DOHH2 (cell line): ENCODE data around the gene PRKAG3.

ENCODE experiments used
- H3F3A ChIP-seq: fragments of 200-600 bp; sonication (generic), shearing (Covaris generic); 2 replicates; pipeline ENCODE4 v1.6.0; 2016; ENCODE audit warnings: antibody characterized with exemption, mild to moderate bottlenecking; ENCODE audit not compliant: control insufficient read depth, insufficient read depth
- H3K27ac ChIP-seq: fragments of 200-600 bp; sonication (generic); 2 replicates; pipeline ENCODE4 v1.5.1; 2014; ENCODE audit warnings: low read depth, mild to moderate bottlenecking, low read length, moderate library complexity
- H3K27me3 ChIP-seq: fragments of 200-600 bp; sonication (generic); 2 replicates; pipeline ENCODE4 v1.6.1; 2014; ENCODE audit warnings: mild to moderate bottlenecking, low read length, mixed read lengths; ENCODE audit not compliant: control insufficient read depth
- H3K36me3 ChIP-seq: fragments of 200-600 bp; sonication (generic); 2 replicates; pipeline ENCODE4 v1.6.1; 2014; ENCODE audit warnings: mild to moderate bottlenecking, low read length, moderate library complexity, mixed read lengths; ENCODE audit not compliant: control insufficient read depth
- H3K4me1 ChIP-seq: fragments of 200-600 bp; sonication (generic); 2 replicates; pipeline ENCODE4 v1.6.1; 2014; ENCODE audit warnings: mild to moderate bottlenecking, low read length, mixed read lengths; ENCODE audit not compliant: control insufficient read depth
- H3K4me2 ChIP-seq: fragments of 200-600 bp; sonication (generic); 2 replicates; pipeline ENCODE4 v1.6.0; 2014; ENCODE audit warnings: mild to moderate bottlenecking, low read length, moderate library complexity
- H3K4me3 ChIP-seq: fragments of 200-600 bp; sonication (generic); 2 replicates; pipeline ENCODE4 v1.5.1; 2014; ENCODE audit warnings: mild to moderate bottlenecking, low read length, mixed read lengths
- H3K79me2 ChIP-seq: fragments of 200-600 bp; sonication (generic); 2 replicates; pipeline ENCODE4 v1.6.1; 2014; ENCODE audit warnings: mild to moderate bottlenecking, low read length, mixed read lengths; ENCODE audit not compliant: control insufficient read depth
- H3K9me2 ChIP-seq: fragments of 200-600 bp; sonication (generic); replicated peaks from 2 replicates; pipeline ENCODE4 v1.6.1; 2014; ENCODE audit warnings: mild to moderate bottlenecking, low read length, mixed read lengths; ENCODE audit not compliant: control insufficient read depth
- H3K9me3 ChIP-seq: fragments of 200-600 bp; sonication (generic); 2 replicates; pipeline ENCODE4 v1.6.1; 2014; ENCODE audit warnings: antibody characterized with exemption, low read length, mixed read lengths; ENCODE audit not compliant: control insufficient read depth, insufficient read depth
- H4K20me1 ChIP-seq: fragments of 200-600 bp; sonication (generic); 2 replicates; pipeline ENCODE4 v1.6.0; 2014; ENCODE audit warnings: low read depth, mild to moderate bottlenecking, antibody characterized with exemption, low read length, moderate library complexity; ENCODE audit not compliant: control insufficient read depth, insufficient read depth
- CTCF ChIP-seq: fragments of 200-600 bp; sonication (generic); IDR thresholded peaks from one replicate; pipeline ENCODE4 v1.5.1; 2014; ENCODE audit warnings: antibody characterized with exemption, mild to moderate bottlenecking, low read depth, low read length; ENCODE audit not compliant: poor library complexity, severe bottlenecking
- EZH2phosphoT487 ChIP-seq: fragments of 200-600 bp; sonication (generic); IDR thresholded peaks from 2 replicates; pipeline ENCODE4 v1.6.1; 2017; ENCODE audit warnings: borderline replicate concordance, mild to moderate bottlenecking, antibody characterized with exemption, low read length, moderate library complexity, mixed read lengths

PRKAG3 gene

GRCh38 chr2:218820746-218821369 lies 10.7 kb downstream of the PRKAG3 start:
- Histone ChIP-seq H3K9me2 (no peaks in the 10 kb centered on the region), H3K27me3 (peaks cover 4% of the 10 kb centered on the region; the same call in 1 of the 2 replicates), H4K20me1 (no peaks in the 10 kb centered on the region; the same call in 1 of the 2 replicates), H3K79me2 (no peaks in the 10 kb centered on the region), H3F3A (no peaks in the 10 kb centered on the region), H3K9me3 (no peaks in the 10 kb centered on the region), H3K36me3 (no peaks in the 10 kb centered on the region), H3K4me2 (no peak overlapping the region), H3K27ac (no peak overlapping the region), H3K4me3 (no peak overlapping the region), H3K4me1 (no peaks in the 10 kb centered on the region)
- TF ChIP-seq EZH2phosphoT487 (no peak), CTCF (no peak)

- TF ChIP-seq EZH2phosphoT487 (no peak), CTCF (no peak)
- Histone ChIP-seq H3K36me3 (no peaks in the 10 kb centered on the region), H4K20me1 (no peaks in the 10 kb centered on the region; the same call in 1 of the 2 replicates), H3K4me3 (no peak overlapping the region), H3K9me3 (no peaks in the 10 kb centered on the region), H3K4me2 (no peak overlapping the region), H3K4me1 (no peaks in the 10 kb centered on the region), H3K27me3 (peaks cover 8% of the 10 kb centered on the region), H3K9me2 (no peaks in the 10 kb centered on the region), H3F3A (no peaks in the 10 kb centered on the region), H3K27ac (no peak overlapping the region), H3K79me2 (no peaks in the 10 kb centered on the region)
Measured at GRCh38 chr2:218819093-218819492, 12.5 kb downstream of the PRKAG3 start.

- H4K20me1 ChIP-seq = no peaks in the 10 kb centered on the region; the same call in 1 of the 2 replicates
- no peaks in the 10 kb centered on the region for H3K9me2 ChIP-seq
- no peak overlapping the region for H3K4me3 ChIP-seq
- no peaks in the 10 kb centered on the region for H3K4me1 ChIP-seq
- no peaks in the 10 kb centered on the region for H3F3A ChIP-seq
- H3K79me2 ChIP-seq = no peaks in the 10 kb centered on the region
- H3K4me2 ChIP-seq = no peak overlapping the region
- H3K27me3 ChIP-seq = peaks cover 12% of the 10 kb centered on the region
- H3K9me3 ChIP-seq = no peaks in the 10 kb centered on the region
- no peak overlapping the region for H3K27ac ChIP-seq
- no peaks in the 10 kb centered on the region for H3K36me3 ChIP-seq
- TF ChIP-seq EZH2phosphoT487 (no peak), CTCF (no peak)
Measured at GRCh38 chr2:218816561-218817011, 15.0 kb downstream of the PRKAG3 start.
